WTC11 (cell line): Measurements from ENCODE around the gene PARK7. TPM values are rescaled to one million over a fixed set of nuclear protein-coding genes. Genes with fewer than 3 reads are reported as not detected.
A peak's percentile ranks its signal among the peaks of the same experiment; 100 is the strongest.

Source experiments
- ATAC-seq: fragments of 200-7000 bp; cut with Tn5 transposase; 2 replicates; pipeline ENCODE4 v1.10.0; 2021; ENCODE audit warnings: mild to moderate bottlenecking, moderate library complexity
- CTCF ChIA-PET: fragments of 300-600 bp; sonication (Branson Sonifier 250); formaldehyde crosslinking; loops from one replicate; lab custom pipeline; 2021; ENCODE audit warnings: antibody characterized with exemption; lab: Charles Lee
- POLR2A ChIA-PET: fragments of 350-600 bp; sonication (Branson Sonifier 250); formaldehyde crosslinking; loops from one replicate; lab custom pipeline; 2021; ENCODE audit warnings: antibody characterized with exemption; lab: Charles Lee
- DNase-seq: peaks from one replicate; pipeline ENCODE4 v3.0.0; 2021; ENCODE audit warnings: low spot score
- H3K27ac Mint-ChIP-seq: 2 replicates; pipeline ENCODE4 v1.8.0; 2021; ENCODE audit warnings: mixed read lengths
- H3K27me3 Mint-ChIP-seq: 2 replicates; pipeline ENCODE4 v1.8.0; 2021; ENCODE audit warnings: low read depth, mild to moderate bottlenecking, moderate library complexity, mixed read lengths
- H3K36me3 Mint-ChIP-seq: 2 replicates; pipeline ENCODE4 v1.8.0; 2021; ENCODE audit warnings: mixed read lengths
- H3K4me1 Mint-ChIP-seq: 2 replicates; pipeline ENCODE4 v1.8.0; 2022; ENCODE audit warnings: mixed read lengths
- H3K4me3 Mint-ChIP-seq: 2 replicates; pipeline ENCODE4 v1.8.0; 2021; ENCODE audit warnings: mild to moderate bottlenecking, moderate library complexity, mixed read lengths
- H3K9me3 Mint-ChIP-seq: 2 replicates; pipeline ENCODE4 v1.8.0; 2021; ENCODE audit warnings: mixed read lengths
- ATF6 ChIP-seq: sonication (generic); formaldehyde crosslinking; IDR thresholded peaks from 2 replicates; pipeline ENCODE4 v1.8.1; 2023; ENCODE audit warnings: mild to moderate bottlenecking, missing genetic modification reagents
- CBFB ChIP-seq: sonication (generic); formaldehyde crosslinking; IDR thresholded peaks from 2 replicates; pipeline ENCODE4 v1.8.1; 2022; ENCODE audit warnings: mild to moderate bottlenecking, low read depth, missing genetic modification reagents
- E2F5 ChIP-seq: sonication (generic); formaldehyde crosslinking; IDR thresholded peaks from 2 replicates; pipeline ENCODE4 v1.8.1; 2022; ENCODE audit warnings: mild to moderate bottlenecking, moderate library complexity, missing genetic modification reagents
- EMX1 ChIP-seq: fragments of 250-450 bp; sonication (Bioruptor Pico); IDR thresholded peaks from 2 replicates; pipeline ENCODE4 v1.8.0; 2021; ENCODE audit warnings: mild to moderate bottlenecking
- GRHL2 ChIP-seq: fragments of 250-450 bp; sonication (Bioruptor Pico); IDR thresholded peaks from 2 replicates; pipeline ENCODE4 v1.8.0; 2022; ENCODE audit warnings: mild to moderate bottlenecking, moderate library complexity; ENCODE audit not compliant: insufficient replicate concordance, severe bottlenecking
- HMGXB4 ChIP-seq: sonication (generic); formaldehyde crosslinking; IDR thresholded peaks from 2 replicates; pipeline ENCODE4 v1.8.1; 2023; ENCODE audit warnings: mild to moderate bottlenecking, moderate library complexity, missing genetic modification reagents
- IRF2 ChIP-seq: sonication (generic); formaldehyde crosslinking; IDR thresholded peaks from 2 replicates; pipeline ENCODE4 v1.8.0; 2022; ENCODE audit warnings: low read depth, missing genetic modification reagents, borderline replicate concordance
- MAX ChIP-seq: sonication (generic); formaldehyde crosslinking; IDR thresholded peaks from 2 replicates; pipeline ENCODE4 v1.8.0; 2022; ENCODE audit warnings: mild to moderate bottlenecking, missing genetic modification reagents
- NFYB ChIP-seq: sonication (generic); formaldehyde crosslinking; conservative IDR thresholded peaks from 2 replicates; pipeline ENCODE4 v1.8.0; 2022; ENCODE audit warnings: low read depth, missing genetic modification reagents
- OVOL2 ChIP-seq: fragments of 250-450 bp; sonication (Bioruptor Pico); IDR thresholded peaks from 2 replicates; pipeline ENCODE4 v1.9.0; 2021; ENCODE audit warnings: mild to moderate bottlenecking, borderline replicate concordance
- PRDM15 ChIP-seq: sonication (generic); formaldehyde crosslinking; IDR thresholded peaks from 2 replicates; pipeline ENCODE4 v1.8.0; 2022; ENCODE audit warnings: missing genetic modification reagents
- SMAD4 ChIP-seq: sonication (generic); formaldehyde crosslinking; IDR thresholded peaks from 2 replicates; pipeline ENCODE4 v1.8.0; 2022; ENCODE audit warnings: mild to moderate bottlenecking, missing genetic modification reagents
- TEAD1 ChIP-seq: sonication (generic); formaldehyde crosslinking; IDR thresholded peaks from 2 replicates; pipeline ENCODE4 v1.8.0; 2022; ENCODE audit warnings: mild to moderate bottlenecking, missing genetic modification reagents
- USF2 ChIP-seq: sonication (generic); formaldehyde crosslinking; IDR thresholded peaks from 2 replicates; pipeline ENCODE4 v1.8.1; 2023; ENCODE audit warnings: mild to moderate bottlenecking, missing genetic modification reagents, moderate library complexity
- ZNF219 ChIP-seq: sonication (generic); formaldehyde crosslinking; IDR thresholded peaks from 2 replicates; pipeline ENCODE4 v1.8.0; 2023; ENCODE audit warnings: missing genetic modification reagents, mild to moderate bottlenecking, borderline replicate concordance
- ZNF317 ChIP-seq: sonication (generic); formaldehyde crosslinking; IDR thresholded peaks from 2 replicates; pipeline ENCODE4 v1.8.1; 2023; ENCODE audit warnings: low read depth, mild to moderate bottlenecking, moderate library complexity, missing genetic modification reagents, borderline replicate concordance
- ZNF416 ChIP-seq: fragments of 250-450 bp; sonication (Bioruptor Pico); IDR thresholded peaks from 2 replicates; pipeline ENCODE4 v1.9.0; 2021; ENCODE audit warnings: mild to moderate bottlenecking, inconsistent platforms
- ZNF532 ChIP-seq: fragments of 250-450 bp; sonication (Bioruptor Pico); IDR thresholded peaks from 2 replicates; pipeline ENCODE4 v1.9.0; 2021; ENCODE audit warnings: mild to moderate bottlenecking, borderline replicate concordance
- total RNA-seq: library from RNA; stranded (reverse); gene quantifications from 3 replicates; pipeline ENCODE4 v1.2.3, GENCODE V29; 2021

PARK7 gene
- total RNA-seq, 1 experiment from 2014 or later, result 337 TPM

GRCh38 chr1:7940745-7941436, 20.6 kb upstream of the PARK7 start, which contains the start of gene TNFRSF9:
Gene TNFRSF9 (minus strand): TSS chr1:7940839. CDS start chr1:7939994, 845 bp downstream.
- ChIA-PET POLR2A (interaction anchor here (0.6 kb wide), 1 partner anchor 236 kb away, joined by 3 read pairs; no protein-coding TSS in a partner anchor), CTCF (interaction anchor here (0.9 to 1.6 kb wide), 5 partner anchors 28 to 373 kb away, joined by 3 to 5 read pairs (median 3); no protein-coding TSS in a partner anchor)
- Mint-ChIP-seq H3K27ac (no peak within 1 kb of the TSS), H3K4me1 (peaks cover 16% of the 10 kb centered on the region), H3K27me3 (peaks cover 70% of the 10 kb centered on the region), H3K4me3 (peak within 1 kb of the TSS; percentile 54), H3K36me3 (no peaks in the 10 kb centered on the region), H3K9me3 (no peaks in the 10 kb centered on the region)
- no peak for ATAC-seq
- TF ChIP-seq GRHL2 (CRISPR knock-in tag) (no peak), PRDM15 (CRISPR knock-in tag) (no peak), USF2 (CRISPR knock-in tag) (no peak), EMX1 (CRISPR knock-in tag) (no peak), CBFB (no peak), ZNF317 (CRISPR knock-in tag) (no peak), TEAD1 (no peak), ZNF416 (CRISPR knock-in tag) (no peak), HMGXB4 (CRISPR knock-in tag) (no peak), IRF2 (CRISPR knock-in tag) (no peak), SMAD4 (CRISPR knock-in tag) (no peak), OVOL2 (no peak), E2F5 (CRISPR knock-in tag) (no peak), ZNF219 (CRISPR knock-in tag) (no peak), ATF6 (no peak)
- no peak for DNase-seq

GRCh38 chr1:7941437-7941793, 20.1 kb upstream of the PARK7 start:
- H3K27me3 Mint-ChIP-seq, result peaks cover 69% of the 10 kb centered on the region
- CTCF ChIA-PET, result interaction anchor here (1.1 to 1.6 kb wide), 3 partner anchors 28 to 373 kb away, joined by 3 to 5 read pairs (median 5); no protein-coding TSS in a partner anchor
- no peak for TF ChIP-seq MAX (CRISPR knock-in tag)
- TF ChIP-seq NFYB (CRISPR knock-in tag), result no peak
- no peak for TF ChIP-seq ZNF532 (CRISPR knock-in tag)
- TF ChIP-seq ZNF317 (CRISPR knock-in tag), result no peak

More at GRCh38 chr1:7941437-7941793, 20.1 kb upstream of the PARK7 start:
- no peaks in the 10 kb centered on the region for H3K9me3 Mint-ChIP-seq
- DNase-seq, result no peak
- POLR2A ChIA-PET, result interaction anchor here (0.6 kb wide), 1 partner anchor 237 kb away, joined by 3 read pairs; no protein-coding TSS in a partner anchor
- H3K4me3 Mint-ChIP-seq, result peak overlapping the region; percentile 54
- no peak for ATAC-seq
- H3K36me3 Mint-ChIP-seq, result no peaks in the 10 kb centered on the region
- H3K27ac Mint-ChIP-seq, result no peak overlapping the region
- peaks cover 16% of the 10 kb centered on the region for H3K4me1 Mint-ChIP-seq
